NCI-H2227 treated with DMSO at 0.1 percent for 48 hours (cell line): ENCODE results near the gene HOXC10.

ENCODE experiments used
- DNase-seq: peaks from one replicate; lab custom pipeline; 2025; lab: John Stamatoyannopoulos, UW

Gene HOXC10

GRCh38 chr12:53984901-53985691, at the start of gene HOXC10:
TSS of gene HOXC10 (plus strand) at chr12:53985146. CDS start at chr12:53985260, 114 bp downstream.
- DNase-seq: peak; percentile 72

- no peak for DNase-seq
Measured at GRCh38 chr12:53935383-53936341, 49.3 kb upstream of the HOXC10 start.

- DNase-seq: no peak
Measured at GRCh38 chr12:53937099-53937498, 47.8 kb upstream of the HOXC10 start.

- no peak for DNase-seq
Measured at GRCh38 chr12:53937596-53938325, 47.2 kb upstream of the HOXC10 start.

- DNase-seq: peak; percentile 91
Measured at GRCh38 chr12:53938326-53939140, 46.4 kb upstream of the HOXC10 start, which contains the start of gene HOXC13. TSS of gene HOXC13 (plus strand) at chr12:53938831. CDS start at chr12:53938907, 76 bp downstream.

GRCh38 chr12:53939141-53940108, 45.5 kb upstream of the HOXC10 start:
- DNase-seq: no peak

GRCh38 chr12:53940443-53941014, 44.4 kb upstream of the HOXC10 start:
- DNase-seq: no peak

- DNase-seq: no peak
Measured at GRCh38 chr12:53941187-53941586, 43.8 kb upstream of the HOXC10 start.

GRCh38 chr12:53941750-53942149, 43.2 kb upstream of the HOXC10 start:
- DNase-seq: no peak

GRCh38 chr12:53942467-53942997, 42.4 kb upstream of the HOXC10 start:
- DNase-seq: no peak

- DNase-seq: no peak
Measured at GRCh38 chr12:53944209-53944608, 40.7 kb upstream of the HOXC10 start.

GRCh38 chr12:53944907-53945847, 39.8 kb upstream of the HOXC10 start:
- no peak for DNase-seq

GRCh38 chr12:53947743-53948142, 37.2 kb upstream of the HOXC10 start:
- no peak for DNase-seq

GRCh38 chr12:53948650-53949593, 36.0 kb upstream of the HOXC10 start:
- DNase-seq: no peak

- DNase-seq: no peak
Measured at GRCh38 chr12:53949631-53950436, 35.1 kb upstream of the HOXC10 start.

GRCh38 chr12:53950437-53950773, 34.5 kb upstream of the HOXC10 start:
- no peak for DNase-seq
